Measurements from ENCODE around the gene PTPRM. TPM values are rescaled to one million over a fixed set of nuclear protein-coding genes. Genes with fewer than 3 reads are reported as not detected.

Gene PTPRM
- total and polyA plus RNA-seq, 2 experiments from 2014 or later = 1.6 to 5.3 TPM

DNA sequence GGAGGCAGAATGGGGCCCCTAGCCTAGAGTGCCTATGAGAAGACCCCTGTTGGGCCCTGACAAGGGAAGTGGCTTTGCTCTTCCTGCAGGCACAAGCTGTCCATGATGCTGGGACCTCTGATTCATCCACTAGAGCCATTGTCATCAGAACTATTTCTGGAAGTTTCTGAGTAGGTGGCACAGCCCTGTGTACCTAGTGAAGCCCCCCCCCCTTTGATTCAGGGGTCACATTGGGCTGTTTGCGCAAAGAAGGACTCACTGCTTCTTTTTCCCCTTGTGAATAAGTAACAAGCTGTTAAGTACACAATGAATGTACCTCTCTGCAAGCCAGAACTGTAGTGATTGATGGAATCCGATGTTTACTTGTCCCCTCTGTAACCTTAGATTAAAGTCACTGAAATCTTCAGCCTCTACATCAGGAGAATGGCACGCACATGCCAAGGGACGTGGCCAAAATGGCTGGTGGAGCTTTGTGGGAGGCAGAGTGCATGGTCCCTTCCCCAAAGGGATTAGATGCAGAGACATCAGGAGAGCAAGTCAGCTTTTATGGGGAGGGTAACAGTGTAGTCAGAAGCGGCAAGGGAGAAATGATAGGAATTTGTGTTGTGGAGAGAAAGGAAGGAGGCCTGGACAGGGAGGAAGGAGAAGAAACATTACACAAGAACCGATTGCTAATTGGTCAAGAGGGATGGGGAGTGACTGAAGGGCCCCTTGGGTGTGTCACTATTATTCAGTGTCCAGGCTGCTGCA is 774.5 kb downstream of the PTPRM start (continued):
- TF ChIP-seq, protein P1, sequence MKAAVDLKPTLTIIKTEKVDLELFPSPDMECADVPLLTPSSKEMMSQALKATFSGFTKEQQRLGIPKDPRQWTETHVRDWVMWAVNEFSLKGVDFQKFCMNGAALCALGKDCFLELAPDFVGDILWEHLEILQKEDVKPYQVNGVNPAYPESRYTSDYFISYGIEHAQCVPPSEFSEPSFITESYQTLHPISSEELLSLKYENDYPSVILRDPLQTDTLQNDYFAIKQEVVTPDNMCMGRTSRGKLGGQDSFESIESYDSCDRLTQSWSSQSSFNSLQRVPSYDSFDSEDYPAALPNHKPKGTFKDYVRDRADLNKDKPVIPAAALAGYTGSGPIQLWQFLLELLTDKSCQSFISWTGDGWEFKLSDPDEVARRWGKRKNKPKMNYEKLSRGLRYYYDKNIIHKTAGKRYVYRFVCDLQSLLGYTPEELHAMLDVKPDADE (IDR thresholded peaks at IDR 0.05) = no peak
- TF ChIP-seq EZH2phosphoT487 (IDR thresholded peaks at IDR 0.05; ENCODE audit: unreplicated experiment) = no peak

- no peak overlapping the region for H3K4me3 ChIP-seq
- H3K4me1 ChIP-seq (ENCODE audit: insufficient read depth) = no peaks in the 10 kb centered on the region
- no peak for ATAC-seq
- Mint-ChIP-seq H3K36me3 (ENCODE audit: low read depth) (0 out of 3 replicates have a peak, but pooled peaks cover under 1% of the 10 kb centered on the region), H3K27me3 (ENCODE audit: insufficient read depth, low read depth, poor library complexity) (peaks cover 1% of the 10 kb centered on the region), H3K4me3 (no peak overlapping the region), H3K9me3 (peaks cover 3% of the 10 kb centered on the region; the same call in 1 of the 3 replicates), H3K27ac (no peak overlapping the region), H3K4me1 (no peaks in the 10 kb centered on the region)
- H3K4me2 ChIP-seq = no peak overlapping the region
- H2AFZ ChIP-seq = no peak overlapping the region
- peaks cover 9% of the 10 kb centered on the region; the same call in 1 of the 2 replicates for H3K9me2 ChIP-seq (ENCODE audit: insufficient read depth)
- no peaks in the 10 kb centered on the region for H3K27me3 ChIP-seq (ENCODE audit: insufficient read depth)
- H4K20me1 ChIP-seq (replicated peaks; ENCODE audit: insufficient read depth) = no peaks in the 10 kb centered on the region
- no peaks in the 10 kb centered on the region for H3F3A ChIP-seq (replicated peaks; ENCODE audit: low read depth)
- H3K36me3 ChIP-seq (ENCODE audit: insufficient read depth) = no peaks in the 10 kb centered on the region
- no peaks in the 10 kb centered on the region for H3K79me2 ChIP-seq (replicated peaks; ENCODE audit: insufficient read depth)
- H3K27ac ChIP-seq (ENCODE audit: low read depth) = no peak overlapping the region
- no peak for DNase-seq (ENCODE audit: low spot score)
- no peak for TF ChIP-seq CREB1 (CRISPR knock-in tag; IDR thresholded peaks at IDR 0.05; ENCODE audit: low read depth)
- no peak for TF ChIP-seq REST (IDR thresholded peaks at IDR 0.05; ENCODE audit: unreplicated experiment)
- no peak for TF ChIP-seq EZH2phosphoT487 (IDR thresholded peaks at IDR 0.05; ENCODE audit: unreplicated experiment)
- TF ChIP-seq CTCF (conservative IDR thresholded peaks at IDR 0.05; ENCODE audit: low read depth in 2 of 2) = no peak
- TF ChIP-seq STAT1 (IDR thresholded peaks at IDR 0.05; ENCODE audit: unreplicated experiment) = no peak
- no peak for TF ChIP-seq ZNF331 (CRISPR knock-in tag; IDR thresholded peaks at IDR 0.05; ENCODE audit: low read depth)
- TF ChIP-seq, protein P1 (IDR thresholded peaks at IDR 0.05) = no peak
- TF ChIP-seq POLR2AphosphoS5 (IDR thresholded peaks at IDR 0.05; ENCODE audit: low read depth) = no peak
- no peak for TF ChIP-seq JUNB (IDR thresholded peaks at IDR 0.05; ENCODE audit: unreplicated experiment)
These were observed 781.1 kb downstream of the PTPRM start for GRCh38 chr18:8348051-8348720.
